OCI-LY1 (cell line): ENCODE data around the gene AGAP1.

Experiments used
- CTCF ChIP-seq: fragments of 200-600 bp; sonication (generic), shearing (Covaris generic); IDR thresholded peaks from 2 replicates; pipeline ENCODE4 v1.5.1; 2017; ENCODE audit warnings: mild to moderate bottlenecking, antibody characterized with exemption, low read length, moderate library complexity, mixed read lengths
- EZH2 ChIP-seq: fragments of 200-600 bp; sonication (generic), shearing (Covaris generic); IDR thresholded peaks from 2 replicates; pipeline ENCODE4 v1.8.0; 2017; ENCODE audit warnings: borderline replicate concordance, mixed run types, mild to moderate bottlenecking, antibody characterized with exemption, low read length, moderate library complexity, mixed read lengths

DNA sequence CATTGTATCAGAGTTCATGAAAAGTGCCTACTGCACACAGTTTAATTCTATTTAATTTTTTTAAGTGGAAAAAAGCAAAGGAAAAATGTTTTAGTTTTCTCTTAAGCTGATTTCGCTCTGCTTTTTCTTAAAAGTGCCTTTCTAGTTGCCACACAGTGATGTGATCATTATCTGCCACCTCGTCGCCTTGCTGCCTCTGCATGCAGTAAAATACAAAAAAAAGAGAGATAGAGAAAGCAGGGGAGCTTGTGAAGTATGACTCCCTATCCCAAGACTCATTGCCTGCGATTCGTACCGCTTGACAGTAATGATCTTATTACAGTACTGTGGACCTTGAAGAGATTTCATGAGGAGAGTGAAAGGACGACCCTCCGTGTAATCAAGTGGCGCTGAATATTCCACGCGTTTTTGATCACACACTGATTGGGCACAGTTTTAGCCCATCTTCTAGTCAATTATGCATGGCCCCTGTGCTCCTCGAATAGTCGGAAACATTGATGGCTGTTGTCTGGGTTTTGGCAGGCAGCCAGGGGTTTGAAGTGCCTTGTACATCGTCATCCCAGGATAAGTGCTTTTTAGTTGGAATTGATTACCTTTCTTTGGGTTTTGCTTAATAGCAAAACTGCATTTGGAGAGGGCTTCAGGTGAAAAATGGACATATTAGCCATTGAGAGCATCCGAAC lies 486.1 kb downstream of the AGAP1 start:
- TF ChIP-seq CTCF (no peak), EZH2 (no peak)
